Ovary (tissue), 3 donors: ENCODE data around the gene AP1M2.

Experiments
- EP300 ChIP-seq: sonication (generic); formaldehyde crosslinking; IDR thresholded peaks from one replicate; pipeline ENCODE4 v1.6.1; 2017; ENCODE audit warnings: antibody characterized with exemption
- POLR2A ChIP-seq: fragments of 450-650 bp; IDR thresholded peaks from one replicate; pipeline ENCODE4 v1.6.1; 2017; ENCODE audit warnings: antibody characterized with exemption, mild to moderate bottlenecking, moderate library complexity
- TF ChIP-seq, protein P1 (sequence below), 3 donors: fragments of 450-650 bp in 2 of 3; fragments of 200-600 bp in 1 of 3; IDR thresholded peaks; one replicate each; pipeline versions ENCODE4 v1.5.1 to v1.8.0; 2016 to 2022; ENCODE audit warnings: antibody characterized with exemption in 3 of 3, mild to moderate bottlenecking in 1 of 3
- donor health status: DM: no; HTN: no; CAD: no.

DNA sequence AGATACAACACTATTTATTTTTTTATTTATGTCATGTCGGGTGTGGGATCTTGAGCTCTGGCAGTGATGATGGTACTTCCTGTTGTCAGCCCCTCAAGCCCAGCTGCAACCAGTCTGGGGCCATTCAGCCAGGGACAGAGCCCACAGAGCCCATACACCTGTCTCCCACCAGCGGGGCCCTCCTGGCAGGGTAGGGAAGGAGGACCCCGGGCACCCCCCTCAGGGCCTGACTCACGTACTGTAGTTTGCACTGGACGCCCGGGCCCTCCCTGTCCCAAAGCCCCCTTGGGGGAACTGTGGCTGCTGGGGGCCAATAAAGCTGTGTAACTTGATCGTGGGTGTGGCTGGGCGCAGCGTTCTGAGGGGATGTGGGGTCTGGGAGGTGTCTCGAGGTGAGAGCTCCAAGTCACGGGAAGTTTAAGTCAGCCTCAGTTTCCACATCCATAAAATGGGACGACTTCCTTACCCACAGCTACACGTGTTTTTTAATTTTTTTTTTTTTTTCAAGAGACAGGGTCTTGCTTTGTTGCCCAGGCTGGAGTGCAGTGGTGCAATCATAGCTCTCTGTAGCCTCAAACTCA is 33.9 kb downstream of the AP1M2 start:
- TF ChIP-seq, protein P1, sequence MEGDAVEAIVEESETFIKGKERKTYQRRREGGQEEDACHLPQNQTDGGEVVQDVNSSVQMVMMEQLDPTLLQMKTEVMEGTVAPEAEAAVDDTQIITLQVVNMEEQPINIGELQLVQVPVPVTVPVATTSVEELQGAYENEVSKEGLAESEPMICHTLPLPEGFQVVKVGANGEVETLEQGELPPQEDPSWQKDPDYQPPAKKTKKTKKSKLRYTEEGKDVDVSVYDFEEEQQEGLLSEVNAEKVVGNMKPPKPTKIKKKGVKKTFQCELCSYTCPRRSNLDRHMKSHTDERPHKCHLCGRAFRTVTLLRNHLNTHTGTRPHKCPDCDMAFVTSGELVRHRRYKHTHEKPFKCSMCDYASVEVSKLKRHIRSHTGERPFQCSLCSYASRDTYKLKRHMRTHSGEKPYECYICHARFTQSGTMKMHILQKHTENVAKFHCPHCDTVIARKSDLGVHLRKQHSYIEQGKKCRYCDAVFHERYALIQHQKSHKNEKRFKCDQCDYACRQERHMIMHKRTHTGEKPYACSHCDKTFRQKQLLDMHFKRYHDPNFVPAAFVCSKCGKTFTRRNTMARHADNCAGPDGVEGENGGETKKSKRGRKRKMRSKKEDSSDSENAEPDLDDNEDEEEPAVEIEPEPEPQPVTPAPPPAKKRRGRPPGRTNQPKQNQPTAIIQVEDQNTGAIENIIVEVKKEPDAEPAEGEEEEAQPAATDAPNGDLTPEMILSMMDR (IDR thresholded peaks at IDR 0.05) = no peak
- TF ChIP-seq EP300 (no peak), POLR2A (no peak)
